ENCODE results near the gene DNAH6. TPM values are rescaled to one million over a fixed set of nuclear protein-coding genes. Genes with fewer than 3 reads are reported as not detected.

DNAH6 gene
- total and polyA plus RNA-seq, 9 of the 15 experiments (the other 6 are each of a cell fraction or from before 2014, with no cell fraction given) = 0.01 to 0.04 (median 0.01) TPM; not detected in 5

DNA sequence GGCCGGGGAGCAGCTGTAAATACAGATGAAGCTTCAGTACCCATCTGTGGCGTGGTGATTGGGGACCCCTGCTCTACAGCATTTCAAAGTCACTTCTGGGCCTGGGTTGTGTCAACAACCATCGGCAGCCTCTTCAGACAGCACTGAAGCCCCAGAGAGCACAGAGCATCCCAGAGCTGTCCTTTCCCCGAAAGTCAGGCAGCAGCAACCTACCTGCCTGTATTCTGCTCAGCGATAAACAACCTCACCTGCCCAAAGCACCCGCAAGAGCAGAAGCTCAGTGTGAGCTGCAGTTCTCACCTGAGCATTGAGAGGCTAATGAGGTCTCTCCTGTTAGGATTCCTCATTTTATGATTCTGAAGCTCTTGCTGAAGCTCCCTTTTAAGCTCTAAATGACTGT, 345.2 kb downstream of the DNAH6 start (continued):
- TF ChIP-seq HNRNPK (IDR thresholded peaks at IDR 0.05; ENCODE audit: low read depth, low read length, poor library complexity, severe bottlenecking) (no peak), TRIM24 (IDR thresholded peaks at IDR 0.05) (no peak), PCBP2 (IDR thresholded peaks at IDR 0.05; ENCODE audit: low read depth, low read length, poor library complexity, severe bottlenecking) (no peak), ZNF134 (CRISPR knock-in tag; conservative IDR thresholded peaks at IDR 0.05) (no peak), ZNF507 (tag; conservative IDR thresholded peaks at IDR 0.05) (no peak), ETV6 (IDR thresholded peaks at IDR 0.05; ENCODE audit: borderline replicate concordance in 1 of 2, low read depth in 2 of 2, low read length in 1 of 2) (no peak), ETV6 (CRISPR knock-in tag; IDR thresholded peaks at IDR 0.05; ENCODE audit: borderline replicate concordance) (no peak), ZNF436 (CRISPR knock-in tag; IDR thresholded peaks at IDR 0.05) (no peak), PRPF4 (IDR thresholded peaks at IDR 0.05; ENCODE audit: insufficient read depth, low read depth, low read length, poor library complexity, severe bottlenecking) (no peak), ZNF133 (CRISPR knock-in tag; IDR thresholded peaks at IDR 0.05) (no peak)

GRCh38 chr2:84862006-84862405, 345.7 kb downstream of the DNAH6 start:
- H3K27me3 ChIP-seq (ENCODE audit: control insufficient read depth in 2 of 2, insufficient read depth in 2 of 2, low read length in 2 of 2) = peaks cover 16 to 48% of the 10 kb centered on the region in 2 experiments
- no peaks in the 10 kb centered on the region for H3K9me3 ChIP-seq (replicated peaks; ENCODE audit: control insufficient read depth, insufficient read depth, low read depth, low read length)
- no peaks in the 10 kb centered on the region for H3K36me3 ChIP-seq (ENCODE audit: control insufficient read depth, insufficient read depth, low read length)
- H2AFZ ChIP-seq (ENCODE audit: low read depth, low read length) = no peak overlapping the region
- H3K79me2 ChIP-seq (ENCODE audit: control insufficient read depth, insufficient read depth, low read length) = no peaks in the 10 kb centered on the region
- POLR2A ChIA-PET = interaction anchor here (0.6 to 1.2 kb wide), 3 partner anchors 8 to 978 kb away, joined by 3 to 5 read pairs (median 4); no protein-coding TSS in a partner anchor
- DNase-seq (ENCODE audit: extremely low read depth in 1 of 4, low spot score in 3 of 4) (no peak), FAIRE-seq (no peak), ATAC-seq (no peak)
- intact Hi-C loops (cut with micrococcal nuclease) = loop anchor here (5.0 kb wide), 1 partner anchor 50 kb away; no protein-coding TSS in a partner anchor
- in situ Hi-C loops (cut with MboI) = no loop called here
- no peak overlapping the region for H3K4me3 ChIP-seq
- TF ChIP-seq PHF8 (IDR thresholded peaks at IDR 0.05; ENCODE audit: borderline replicate concordance, low read length) (no peak), RBBP5 (IDR thresholded peaks at IDR 0.05; ENCODE audit: borderline replicate concordance, insufficient read depth, low read length, poor library complexity, severe bottlenecking) (no peak)
- H3K9ac ChIP-seq (ENCODE audit: insufficient read depth in 1 of 2, low read depth in 2 of 2, low read length in 2 of 2) = no peak overlapping the region
- 0% methylated on average over 6 of the region's 6 CpGs for WGBS (ENCODE audit: insufficient coverage, low coverage, missing lambda C conversion rate)
- CTCF ChIA-PET (ENCODE audit: low intra/inter-chr PET ratio) = no interaction called here
- no peak overlapping the region for H3K4me2 ChIP-seq (ENCODE audit: insufficient read depth, low read length)
- H3K4me1 ChIP-seq (replicated peaks in 1 of 2; ENCODE audit: control insufficient read depth in 2 of 2, insufficient read depth in 2 of 2, low read length in 2 of 2) = peaks cover 0 to 3% of the 10 kb centered on the region in 2 experiments; a peak in 1 of 5 replicates
- H4K20me1 ChIP-seq (replicated peaks; ENCODE audit: control insufficient read depth, insufficient read depth, low read length) = no peaks in the 10 kb centered on the region; the same call in 1 of the 2 replicates
- H3K27ac ChIP-seq (ENCODE audit: extremely low read depth, low read depth, low read length) = no peak overlapping the region
- no peaks in the 10 kb centered on the region for H3K9me1 ChIP-seq (ENCODE audit: control insufficient read depth, insufficient read depth, low read length)
- BruUV-seq (replicated peaks) = no TSS peak
